HepG2 (cell line): Measurements from ENCODE around the gene ARHGAP26. TPM values are rescaled to one million over a fixed set of nuclear protein-coding genes. Genes with fewer than 3 reads are reported as not detected.

Source experiments
- ASH2L ChIP-seq: fragments of 300-600, 200-600 bp; sonication (generic); IDR thresholded peaks from 2 replicates; pipeline ENCODE4 v1.7.0; 2017; ENCODE audit warnings: low read depth, mild to moderate bottlenecking, moderate library complexity, mixed read lengths, low read length; ENCODE audit not compliant: insufficient read length
- FOXO1 ChIP-seq: sonication (generic); formaldehyde crosslinking; IDR thresholded peaks from 2 replicates; pipeline ENCODE4 v1.4.0; 2020; ENCODE audit warnings: missing genetic modification reagents
- NBN ChIP-seq: fragments of 450-650 bp; conservative IDR thresholded peaks from 2 replicates; pipeline ENCODE4 v1.6.1; 2017
- NCOR1 ChIP-seq: fragments of 200-600 bp; sonication (generic); IDR thresholded peaks from 2 replicates; pipeline ENCODE4 v1.7.0; 2017; ENCODE audit warnings: antibody characterized with exemption, low read length, borderline replicate concordance
- POGZ ChIP-seq: sonication (generic); formaldehyde crosslinking; IDR thresholded peaks from 2 replicates; pipeline ENCODE4 v1.4.0; 2020; ENCODE audit warnings: mild to moderate bottlenecking, missing genetic modification reagents
- SRF ChIP-seq: IDR thresholded peaks from 2 replicates; pipeline ENCODE4 v1.6.1; 2011; ENCODE audit warnings: mild to moderate bottlenecking, low read depth, low read length, moderate library complexity
- SRSF1 ChIP-seq: fragments of 200-400 bp; formaldehyde crosslinking; optimal IDR thresholded peaks from 2 replicates; pipeline ENCODE3; 2017; ENCODE audit warnings: mild to moderate bottlenecking, low read depth, low read length, moderate library complexity
- SSRP1 ChIP-seq: IDR thresholded peaks from 2 replicates; pipeline ENCODE4 v1.6.1; 2016; ENCODE audit warnings: control low read depth
- U2AF2 ChIP-seq: fragments of 200-400 bp; formaldehyde crosslinking; IDR thresholded peaks from 2 replicates; pipeline ENCODE4 v1.6.1; 2017; ENCODE audit warnings: low read depth, mild to moderate bottlenecking, low read length
- ZFP41 ChIP-seq: sonication (generic); formaldehyde crosslinking; IDR thresholded peaks from 2 replicates; pipeline ENCODE4 v1.4.0; 2020; ENCODE audit warnings: mild to moderate bottlenecking, missing genetic modification reagents, borderline replicate concordance
- ZKSCAN5 ChIP-seq: sonication (generic); formaldehyde crosslinking; IDR thresholded peaks from 2 replicates; pipeline ENCODE4 v1.5.1; 2020; ENCODE audit warnings: mild to moderate bottlenecking, missing genetic modification reagents
- ZNF253 ChIP-seq: sonication (generic); formaldehyde crosslinking; IDR thresholded peaks from 2 replicates; pipeline ENCODE4 v1.8.0; 2022; ENCODE audit warnings: mild to moderate bottlenecking, missing genetic modification reagents, borderline replicate concordance
- ZNF431 ChIP-seq: sonication (generic); formaldehyde crosslinking; IDR thresholded peaks from 2 replicates; pipeline ENCODE4 v1.9.0; 2022; ENCODE audit warnings: missing genetic modification reagents, low read depth, mild to moderate bottlenecking, borderline replicate concordance
- ZNF460 ChIP-seq: sonication (generic); formaldehyde crosslinking; IDR thresholded peaks from 2 replicates; pipeline ENCODE4 v1.5.1; 2020; ENCODE audit warnings: missing genetic modification reagents, mild to moderate bottlenecking, borderline replicate concordance
- ZNF543 ChIP-seq: sonication (generic); formaldehyde crosslinking; IDR thresholded peaks from 2 replicates; pipeline ENCODE4 v1.4.0; 2020; ENCODE audit warnings: mild to moderate bottlenecking, missing genetic modification reagents
- ZNF589 ChIP-seq: sonication (generic); formaldehyde crosslinking; conservative IDR thresholded peaks from 2 replicates; pipeline ENCODE4 v1.8.0; 2022; ENCODE audit warnings: mild to moderate bottlenecking, moderate library complexity, missing genetic modification reagents
- ZNF652 ChIP-seq: IDR thresholded peaks from 2 replicates; pipeline ENCODE4 v1.6.1; 2016; ENCODE audit warnings: low read depth, borderline replicate concordance
- ZNF775 ChIP-seq: sonication (generic); formaldehyde crosslinking; IDR thresholded peaks from 2 replicates; pipeline ENCODE4 v1.4.0; 2020; ENCODE audit warnings: missing genetic modification reagents, mild to moderate bottlenecking, moderate library complexity, borderline replicate concordance
- ZNF816 ChIP-seq: sonication (generic); formaldehyde crosslinking; IDR thresholded peaks from 2 replicates; pipeline ENCODE4 v1.8.0; 2022; ENCODE audit warnings: missing genetic modification reagents, mild to moderate bottlenecking, borderline replicate concordance
- polyA plus RNA-seq, 8 experiments: library from polyadenylated mRNA; depleted of rRNA in 3 of 8; stranded (reverse) in 7 of 8; unstranded in 1 of 8; fragments of >200 nt; fragmentation: Illumina TruSeq in 4 of 8; extraction: Trizol in 4 of 8; gene quantifications; 2 replicates each; pipeline versions ENCODE4 v1.2.1 to v1.2.3, GENCODE V29; 2011 to 2016; ENCODE audit warnings: low read depth in 4 of 8, missing spikeins in 1 of 8, mixed read lengths in 1 of 8; ENCODE audit not compliant: insufficient read depth in 1 of 8
- total RNA-seq, 5 experiments: library from RNA; depleted of rRNA; stranded (reverse); fragments of >200 nt; fragmentation: Illumina TruSeq; extraction: Trizol; gene quantifications; 2 replicates each; pipeline ENCODE4 v1.2.3, GENCODE V29; 2016; ENCODE audit warnings: low read depth in 1 of 5
- TF ChIP-seq, protein P1 (sequence below): IDR thresholded peaks from 2 replicates; pipeline ENCODE4 v1.6.1; 2016; ENCODE audit warnings: low read depth, control low read depth
- TF ChIP-seq, protein P2 (sequence below): sonication (generic); formaldehyde crosslinking; IDR thresholded peaks from 2 replicates; pipeline ENCODE4 v1.5.1; 2020; ENCODE audit warnings: missing genetic modification reagents, mild to moderate bottlenecking, borderline replicate concordance
- TF ChIP-seq, protein P3 (sequence below): fragments of 450-650 bp; IDR thresholded peaks from 2 replicates; pipeline ENCODE4 v1.6.1; 2017; ENCODE audit warnings: mild to moderate bottlenecking
- TF ChIP-seq, protein P4 (sequence below): sonication (generic); formaldehyde crosslinking; IDR thresholded peaks from 2 replicates; pipeline ENCODE4 v1.4.0; 2020; ENCODE audit warnings: mild to moderate bottlenecking, missing genetic modification reagents

The ARHGAP26 gene
- total and polyA plus RNA-seq, 2 of the 13 experiments (the other 11 are each of a cell fraction or from before 2014, with no cell fraction given): 9.6 to 18.2 TPM

DNA sequence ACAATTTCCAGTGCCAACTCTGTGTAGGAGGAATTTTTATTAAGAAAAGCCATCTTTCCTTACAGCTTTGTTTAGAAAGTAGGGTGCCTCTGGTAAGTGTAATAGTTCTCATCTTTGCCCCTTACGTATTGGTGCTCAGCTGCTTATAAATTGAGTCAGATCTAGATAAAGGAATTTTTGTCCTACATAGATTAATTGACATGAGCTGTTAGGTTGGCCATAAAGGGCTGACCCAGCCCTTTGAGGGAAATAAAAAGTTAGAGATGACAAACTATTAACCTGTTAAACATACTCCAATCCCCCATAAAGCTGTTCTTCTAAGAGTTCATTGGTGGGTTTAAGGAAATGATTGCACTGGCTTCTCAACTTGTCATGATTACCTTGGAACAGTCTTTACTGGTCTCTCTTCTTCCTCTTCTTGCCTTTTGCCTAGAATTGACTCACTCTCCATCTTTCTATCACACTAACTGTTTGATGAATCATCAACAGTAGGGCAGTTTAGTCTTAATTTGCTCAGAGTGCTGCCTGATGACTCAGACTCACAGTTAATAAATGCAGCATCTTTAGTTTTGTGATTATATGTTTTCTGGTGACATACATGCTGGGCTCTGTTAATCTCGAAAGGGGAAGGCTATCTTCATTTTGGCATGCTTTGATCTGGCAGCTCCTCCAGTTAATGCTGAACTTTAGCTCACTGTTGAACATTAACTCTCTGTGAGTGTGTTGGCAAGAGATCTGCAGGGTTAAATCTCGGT, 51.7 kb downstream of the ARHGAP26 start (continued):
- TF ChIP-seq ASH2L (peak; percentile 24), ZKSCAN5 (no peak), ZNF431 (CRISPR knock-in tag) (no peak), SRF (no peak), ZNF543 (no peak), SRSF1 (no peak), ZNF775 (no peak), ZNF253 (CRISPR knock-in tag) (no peak), FOXO1 (CRISPR knock-in tag) (no peak), ZFP41 (CRISPR knock-in tag) (no peak), SSRP1 (0 out of 2 replicates have a peak, but pooled peaks have one; percentile 57), ZNF816 (CRISPR knock-in tag) (no peak), ZNF589 (no peak), NCOR1 (peak; percentile 31; the same call in 1 of the 2 replicates), POGZ (CRISPR knock-in tag) (no peak), ZNF652 (CRISPR knock-in tag) (peak; percentile 91), ZNF460 (no peak), U2AF2 (no peak), NBN (no peak)
- TF ChIP-seq, protein P1, sequence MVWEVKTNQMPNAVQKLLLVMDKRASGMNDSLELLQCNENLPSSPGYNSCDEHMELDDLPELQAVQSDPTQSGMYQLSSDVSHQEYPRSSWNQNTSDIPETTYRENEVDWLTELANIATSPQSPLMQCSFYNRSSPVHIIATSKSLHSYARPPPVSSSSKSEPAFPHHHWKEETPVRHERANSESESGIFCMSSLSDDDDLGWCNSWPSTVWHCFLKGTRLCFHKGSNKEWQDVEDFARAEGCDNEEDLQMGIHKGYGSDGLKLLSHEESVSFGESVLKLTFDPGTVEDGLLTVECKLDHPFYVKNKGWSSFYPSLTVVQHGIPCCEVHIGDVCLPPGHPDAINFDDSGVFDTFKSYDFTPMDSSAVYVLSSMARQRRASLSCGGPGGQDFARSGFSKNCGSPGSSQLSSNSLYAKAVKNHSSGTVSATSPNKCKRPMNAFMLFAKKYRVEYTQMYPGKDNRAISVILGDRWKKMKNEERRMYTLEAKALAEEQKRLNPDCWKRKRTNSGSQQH (CRISPR knock-in tag): no peak
- TF ChIP-seq, protein P2, sequence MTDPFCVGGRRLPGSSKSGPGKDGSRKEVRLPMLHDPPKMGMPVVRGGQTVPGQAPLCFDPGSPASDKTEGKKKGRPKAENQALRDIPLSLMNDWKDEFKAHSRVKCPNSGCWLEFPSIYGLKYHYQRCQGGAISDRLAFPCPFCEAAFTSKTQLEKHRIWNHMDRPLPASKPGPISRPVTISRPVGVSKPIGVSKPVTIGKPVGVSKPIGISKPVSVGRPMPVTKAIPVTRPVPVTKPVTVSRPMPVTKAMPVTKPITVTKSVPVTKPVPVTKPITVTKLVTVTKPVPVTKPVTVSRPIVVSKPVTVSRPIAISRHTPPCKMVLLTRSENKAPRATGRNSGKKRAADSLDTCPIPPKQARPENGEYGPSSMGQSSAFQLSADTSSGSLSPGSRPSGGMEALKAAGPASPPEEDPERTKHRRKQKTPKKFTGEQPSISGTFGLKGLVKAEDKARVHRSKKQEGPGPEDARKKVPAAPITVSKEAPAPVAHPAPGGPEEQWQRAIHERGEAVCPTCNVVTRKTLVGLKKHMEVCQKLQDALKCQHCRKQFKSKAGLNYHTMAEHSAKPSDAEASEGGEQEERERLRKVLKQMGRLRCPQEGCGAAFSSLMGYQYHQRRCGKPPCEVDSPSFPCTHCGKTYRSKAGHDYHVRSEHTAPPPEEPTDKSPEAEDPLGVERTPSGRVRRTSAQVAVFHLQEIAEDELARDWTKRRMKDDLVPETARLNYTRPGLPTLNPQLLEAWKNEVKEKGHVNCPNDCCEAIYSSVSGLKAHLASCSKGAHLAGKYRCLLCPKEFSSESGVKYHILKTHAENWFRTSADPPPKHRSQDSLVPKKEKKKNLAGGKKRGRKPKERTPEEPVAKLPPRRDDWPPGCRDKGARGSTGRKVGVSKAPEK (CRISPR knock-in tag): no peak
- TF ChIP-seq, protein P3, sequence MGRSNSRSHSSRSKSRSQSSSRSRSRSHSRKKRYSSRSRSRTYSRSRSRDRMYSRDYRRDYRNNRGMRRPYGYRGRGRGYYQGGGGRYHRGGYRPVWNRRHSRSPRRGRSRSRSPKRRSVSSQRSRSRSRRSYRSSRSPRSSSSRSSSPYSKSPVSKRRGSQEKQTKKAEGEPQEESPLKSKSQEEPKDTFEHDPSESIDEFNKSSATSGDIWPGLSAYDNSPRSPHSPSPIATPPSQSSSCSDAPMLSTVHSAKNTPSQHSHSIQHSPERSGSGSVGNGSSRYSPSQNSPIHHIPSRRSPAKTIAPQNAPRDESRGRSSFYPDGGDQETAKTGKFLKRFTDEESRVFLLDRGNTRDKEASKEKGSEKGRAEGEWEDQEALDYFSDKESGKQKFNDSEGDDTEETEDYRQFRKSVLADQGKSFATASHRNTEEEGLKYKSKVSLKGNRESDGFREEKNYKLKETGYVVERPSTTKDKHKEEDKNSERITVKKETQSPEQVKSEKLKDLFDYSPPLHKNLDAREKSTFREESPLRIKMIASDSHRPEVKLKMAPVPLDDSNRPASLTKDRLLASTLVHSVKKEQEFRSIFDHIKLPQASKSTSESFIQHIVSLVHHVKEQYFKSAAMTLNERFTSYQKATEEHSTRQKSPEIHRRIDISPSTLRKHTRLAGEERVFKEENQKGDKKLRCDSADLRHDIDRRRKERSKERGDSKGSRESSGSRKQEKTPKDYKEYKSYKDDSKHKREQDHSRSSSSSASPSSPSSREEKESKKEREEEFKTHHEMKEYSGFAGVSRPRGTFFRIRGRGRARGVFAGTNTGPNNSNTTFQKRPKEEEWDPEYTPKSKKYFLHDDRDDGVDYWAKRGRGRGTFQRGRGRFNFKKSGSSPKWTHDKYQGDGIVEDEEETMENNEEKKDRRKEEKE: no peak
- TF ChIP-seq, protein P4, sequence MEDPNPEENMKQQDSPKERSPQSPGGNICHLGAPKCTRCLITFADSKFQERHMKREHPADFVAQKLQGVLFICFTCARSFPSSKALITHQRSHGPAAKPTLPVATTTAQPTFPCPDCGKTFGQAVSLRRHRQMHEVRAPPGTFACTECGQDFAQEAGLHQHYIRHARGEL (CRISPR knock-in tag): no peak
